Neutrophil (primary cell): ENCODE data around the gene CAV2.

ENCODE experiments used
- H3K27ac ChIP-seq: fragments of 200-600 bp; sonication (generic); 2 replicates; pipeline ENCODE4 v1.5.1; 2016; ENCODE audit warnings: mild to moderate bottlenecking, moderate library complexity
- H3K27me3 ChIP-seq: fragments of 200-600 bp; sonication (generic); 2 replicates; pipeline ENCODE4 v1.6.0; 2016; ENCODE audit warnings: mild to moderate bottlenecking
- H3K36me3 ChIP-seq: fragments of 200-600 bp; sonication (generic); 2 replicates; pipeline ENCODE4 v1.5.1; 2017
- H3K4me1 ChIP-seq, 2 experiments: fragments of 200-600 bp in 1 of 2; sonication (generic) in 1 of 2; 1 replicate in 1 of 2; 2 replicates in 1 of 2; pipeline versions ENCODE4 v1.5.1 to v1.6.1; 2013 to 2016; ENCODE audit warnings: low read depth in 1 of 2, low read length in 1 of 2, mild to moderate bottlenecking in 1 of 2, moderate library complexity in 1 of 2; ENCODE audit not compliant: control insufficient read depth in 1 of 2, insufficient read depth in 1 of 2
- H3K4me3 ChIP-seq, 2 experiments: fragments of 200-600 bp in 1 of 2; sonication (generic) in 1 of 2; 1 replicate in 1 of 2; 2 replicates in 1 of 2; pipeline ENCODE4 v1.5.1; 2013 to 2016; ENCODE audit warnings: low read depth in 1 of 2, low read length in 1 of 2, mild to moderate bottlenecking in 1 of 2, moderate library complexity in 1 of 2
- H3K9me3 ChIP-seq: fragments of 200-600 bp; sonication (generic); 2 replicates; pipeline ENCODE4 v1.5.1; 2016
- CTCF ChIP-seq: fragments of 200-600 bp; sonication (generic); IDR thresholded peaks from 2 replicates; pipeline ENCODE4 v1.5.1; 2016; ENCODE audit warnings: antibody characterized with exemption

Gene CAV2

GRCh38 chr7:116525298-116525912, 25.9 kb downstream of the CAV2 start:
- no peaks in the 10 kb centered on the region for H3K9me3 ChIP-seq
- H3K36me3 ChIP-seq: no peaks in the 10 kb centered on the region
- H3K4me3 ChIP-seq: peak overlapping the region in 1 of 2 experiments; percentile 40
- no peak for TF ChIP-seq CTCF
- H3K27me3 ChIP-seq: peaks cover 89% of the 10 kb centered on the region
- no peak overlapping the region for H3K27ac ChIP-seq
- peaks cover 14 to 24% of the 10 kb centered on the region in 2 experiments for H3K4me1 ChIP-seq

DNA sequence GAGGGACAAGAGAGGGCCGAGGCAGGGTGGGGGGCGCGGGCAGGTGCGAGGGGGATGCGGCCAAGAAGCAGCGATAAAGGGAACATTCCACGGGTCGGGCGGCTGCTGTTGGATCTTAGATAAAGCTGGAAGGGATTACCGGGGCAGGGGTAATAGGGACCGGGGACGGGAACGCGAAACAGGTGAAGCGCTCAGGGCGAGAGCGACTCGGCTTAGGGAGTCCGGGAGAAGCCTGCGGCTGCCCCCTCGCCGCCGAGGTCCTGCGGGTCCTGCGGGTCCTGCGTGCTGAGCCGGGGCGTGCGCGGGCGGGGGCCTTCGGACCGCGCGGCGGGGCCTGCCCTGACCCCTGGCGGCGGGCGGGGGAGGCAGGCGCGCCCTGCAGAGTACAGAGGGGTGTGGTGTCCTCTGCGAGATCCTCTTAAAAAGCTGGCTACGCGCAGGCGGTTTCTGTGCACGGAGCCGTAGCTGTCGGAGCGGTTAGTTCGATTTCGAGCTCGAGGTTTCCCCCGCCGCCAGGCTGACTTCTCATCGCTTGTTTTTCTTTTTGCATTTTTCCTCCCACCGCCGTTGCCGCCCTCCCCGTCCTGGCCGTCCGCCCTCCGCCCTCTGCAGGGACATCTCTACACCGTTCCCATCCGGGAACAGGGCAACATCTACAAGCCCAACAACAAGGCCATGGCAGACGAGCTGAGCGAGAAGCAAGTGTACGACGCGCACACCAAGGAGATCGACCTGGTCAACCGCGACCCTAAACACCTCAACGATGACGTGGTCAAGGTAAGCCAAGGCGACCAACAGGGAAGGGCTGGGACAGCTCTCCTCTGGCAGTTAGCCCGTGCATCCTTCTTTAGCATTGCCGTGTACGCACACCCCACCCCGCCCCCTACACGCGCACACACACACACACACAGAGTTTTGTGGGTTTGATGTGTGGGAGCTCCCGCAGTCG, 26.6 kb downstream of the CAV2 start:
- Histone ChIP-seq H3K27ac (no peak overlapping the region), H3K27me3 (peaks cover 87% of the 10 kb centered on the region), H3K4me3 (peak overlapping the region in 1 of 2 experiments; percentile 40), H3K9me3 (no peaks in the 10 kb centered on the region), H3K4me1 (peaks cover 14 to 24% of the 10 kb centered on the region in 2 experiments), H3K36me3 (no peaks in the 10 kb centered on the region)
- peak; percentile 32 for TF ChIP-seq CTCF

- peaks cover 14 to 24% of the 10 kb centered on the region in 2 experiments for H3K4me1 ChIP-seq
- H3K27ac ChIP-seq: no peak overlapping the region
- TF ChIP-seq CTCF: no peak
- H3K36me3 ChIP-seq: no peaks in the 10 kb centered on the region
- peaks cover 79% of the 10 kb centered on the region for H3K27me3 ChIP-seq
- no peaks in the 10 kb centered on the region for H3K9me3 ChIP-seq
- H3K4me3 ChIP-seq: no peak overlapping the region
Observed at GRCh38 chr7:116526897-116527296, 27.4 kb downstream of the CAV2 start.

DNA sequence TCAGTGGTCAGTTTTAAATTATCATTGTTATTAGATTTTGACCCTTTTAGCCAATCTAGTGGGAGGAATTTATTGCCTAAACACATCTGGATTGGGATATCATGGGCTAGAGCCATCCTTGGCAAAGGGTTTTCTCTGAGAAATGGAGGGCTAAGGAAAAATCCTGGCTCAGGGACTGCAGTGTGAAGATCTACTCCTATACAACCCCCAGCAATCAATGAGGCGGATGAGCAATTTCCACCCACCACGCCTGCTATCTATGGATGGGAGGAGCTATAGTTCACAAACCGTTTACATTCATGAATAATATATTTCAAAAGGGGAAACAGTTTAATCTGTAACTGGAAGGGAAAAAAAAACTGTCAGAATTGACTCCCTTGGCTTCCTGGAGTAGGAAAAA, 28.0 kb downstream of the CAV2 start:
- peaks cover 14 to 24% of the 10 kb centered on the region in 2 experiments for H3K4me1 ChIP-seq
- H3K27me3 ChIP-seq: peaks cover 73% of the 10 kb centered on the region
- no peaks in the 10 kb centered on the region for H3K9me3 ChIP-seq
- H3K36me3 ChIP-seq: no peaks in the 10 kb centered on the region
- no peak for TF ChIP-seq CTCF
- H3K4me3 ChIP-seq: no peak overlapping the region
- H3K27ac ChIP-seq: no peak overlapping the region

DNA sequence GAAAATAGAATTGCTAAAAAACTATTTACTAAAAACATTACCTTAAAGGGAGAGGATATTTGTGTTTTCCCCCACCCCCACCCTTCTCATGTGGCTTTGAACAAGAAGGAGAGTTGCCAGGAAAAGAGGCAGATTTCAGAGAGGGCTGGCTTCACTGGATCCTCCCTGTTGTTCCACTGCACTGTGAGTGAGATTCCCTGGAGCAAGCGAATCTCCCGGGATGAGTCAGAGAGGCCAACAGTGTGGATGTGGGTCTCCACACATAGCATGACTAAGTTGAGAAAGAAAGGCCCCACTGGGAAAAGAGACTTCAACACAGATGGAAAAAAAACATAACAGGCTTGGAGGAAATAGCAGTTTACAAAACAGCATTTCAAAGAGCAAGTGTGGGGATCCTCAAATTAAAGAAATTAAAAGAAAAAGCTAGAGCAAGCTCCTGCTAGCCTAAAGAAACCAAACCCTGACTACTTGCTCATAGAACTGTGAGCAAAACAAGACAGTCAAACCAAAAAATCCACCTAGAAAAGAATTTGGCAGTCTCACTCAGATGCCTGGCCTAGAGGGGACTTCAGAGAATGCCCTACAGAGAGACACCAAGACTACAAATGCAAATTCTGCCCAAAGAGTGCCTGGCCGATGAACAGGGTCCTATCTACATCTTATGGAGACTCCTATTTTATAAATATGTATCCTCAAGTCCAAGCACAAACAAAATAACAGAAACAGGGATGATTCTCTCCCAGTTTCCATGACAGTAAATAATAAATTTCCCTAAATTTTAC, 28.7 kb downstream of the CAV2 start:
- Histone ChIP-seq H3K36me3 (no peaks in the 10 kb centered on the region), H3K27ac (no peak overlapping the region), H3K4me1 (peaks cover 14 to 24% of the 10 kb centered on the region in 2 experiments), H3K4me3 (no peak overlapping the region), H3K27me3 (peaks cover 68% of the 10 kb centered on the region), H3K9me3 (no peaks in the 10 kb centered on the region)
- TF ChIP-seq CTCF: no peak
